MM.1S (cell line): ENCODE data around the gene SLC2A13.

Source experiments
- CTCF ChIP-seq: fragments of 300-600 bp; sonication (generic); IDR thresholded peaks from 2 replicates; pipeline ENCODE4 v1.5.1; 2016; ENCODE audit warnings: antibody characterized with exemption, low read length, mixed read lengths
- EZH2 ChIP-seq: fragments of 300-600 bp; sonication (generic); optimal IDR thresholded peaks from 2 replicates; pipeline ENCODE3; 2017; ENCODE audit warnings: low read depth, mild to moderate bottlenecking, antibody characterized with exemption, low read length, mixed read lengths

- TF ChIP-seq CTCF (no peak), EZH2 (no peak)
Observed at GRCh38 chr12:40001406-40001805, 104.5 kb downstream of the SLC2A13 start.
